ENCODE data around the gene DNAH14.

- TF ChIP-seq CTCF (IDR thresholded peaks at IDR 0.05) (no peak), POLR2A (IDR thresholded peaks at IDR 0.05) (no peak)
Observed at GRCh38 chr1:224920930-224921329, 8.5 kb upstream of the DNAH14 start.
